Femur (tissue), 1 donor: Measurements from ENCODE around the gene CARD11.

ENCODE experiments used
- DNase-seq: peaks from one replicate; pipeline ENCODE4 v3.0.0-alpha.2; 2017

The CARD11 gene

GRCh38 chr7:3043544-3044371 lies at the start of gene CARD11:
Gene CARD11 (minus strand): TSS chr7:3043867. CDS start chr7:2958506, 85,361 bp downstream.
- DNase-seq: no peak

GRCh38 chr7:3092468-3092867 lies 48.8 kb upstream of the CARD11 start:
- DNase-seq: peak; percentile 55

DNA sequence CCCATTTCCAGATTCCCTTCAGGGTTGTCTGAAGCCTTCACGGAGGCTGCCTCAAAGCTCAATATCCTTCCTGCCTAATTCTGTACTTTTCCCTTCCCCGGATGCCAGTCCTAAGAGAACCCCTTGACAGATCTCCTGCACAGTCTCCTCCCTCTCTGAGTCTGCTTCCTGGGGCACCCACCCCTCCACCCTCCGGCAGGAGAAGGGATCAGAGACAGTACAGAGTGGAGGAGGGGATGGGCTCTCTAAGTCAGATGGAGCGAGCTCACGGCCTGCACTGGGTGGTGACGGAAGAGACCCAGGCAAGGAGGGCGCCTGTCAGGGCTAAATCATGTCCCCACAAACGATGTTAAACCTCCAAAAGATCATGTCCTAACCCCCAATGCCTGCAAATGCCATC lies 48.0 kb upstream of the CARD11 start:
- DNase-seq: no peak

- DNase-seq: no peak
Measured at GRCh38 chr7:3089493-3089892, 45.8 kb upstream of the CARD11 start.

DNA sequence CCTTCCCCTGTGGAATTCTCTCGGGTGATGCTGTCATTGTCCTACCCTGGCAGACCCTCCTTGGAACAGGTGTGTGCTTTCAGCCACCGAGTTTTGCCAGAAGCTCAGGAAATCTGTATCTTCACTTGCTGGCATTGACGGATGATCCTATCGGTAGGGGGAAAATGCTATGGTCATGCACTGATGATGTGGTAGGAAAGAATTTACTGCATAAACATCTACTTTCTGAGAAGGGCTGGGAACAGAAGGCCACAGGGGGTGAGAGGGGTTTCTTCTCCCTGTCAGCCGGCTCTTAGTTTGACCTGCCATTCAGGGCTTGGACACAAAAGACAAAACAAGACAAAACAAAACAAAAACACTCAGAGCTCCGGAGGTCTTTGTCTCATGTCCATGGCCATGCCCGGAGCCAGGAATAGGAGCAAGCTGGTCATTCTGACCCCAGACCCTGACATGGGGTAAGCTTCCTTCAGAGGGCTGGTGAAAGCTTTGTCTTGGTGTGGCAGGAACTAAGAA lies 43.6 kb upstream of the CARD11 start:
- DNase-seq: no peak

DNA sequence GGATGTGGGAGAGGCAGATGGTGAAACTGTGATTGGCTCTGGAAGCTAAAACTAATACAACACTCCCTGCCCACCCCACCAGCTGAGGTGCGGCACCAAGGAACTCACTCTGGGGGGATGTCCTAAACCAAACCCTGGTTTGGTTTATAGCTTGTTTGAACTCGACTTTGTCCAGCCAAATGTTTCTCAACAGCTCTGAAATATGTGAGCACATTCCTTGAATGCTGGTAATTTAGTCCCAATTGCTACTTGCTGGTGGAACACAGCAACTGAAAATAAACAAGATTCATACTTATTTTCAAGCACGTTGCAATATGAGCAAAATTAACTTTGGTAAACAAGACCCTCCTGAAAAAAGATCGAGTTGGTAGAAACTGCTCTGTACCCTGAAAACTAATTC lies 39.7 kb upstream of the CARD11 start:
- no peak for DNase-seq

DNA sequence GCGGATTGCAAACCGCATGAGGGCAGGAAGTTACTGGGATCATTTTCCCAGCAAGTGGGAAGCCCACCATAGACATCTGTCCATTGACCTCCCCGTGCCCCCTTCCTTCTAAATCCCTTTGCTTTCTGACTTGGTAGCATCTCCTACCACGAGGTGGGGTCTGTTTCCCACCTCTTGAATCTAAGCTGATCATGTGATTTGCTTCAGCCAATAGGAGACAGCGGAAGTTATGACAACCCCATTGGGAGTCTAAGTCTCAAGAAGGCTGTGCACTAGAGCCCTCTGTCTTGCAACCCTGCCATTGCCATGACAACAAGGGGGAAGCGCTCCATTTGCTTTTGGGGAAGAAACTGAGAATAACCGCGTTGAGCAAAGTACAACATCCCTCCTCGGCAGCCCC lies 39.2 kb upstream of the CARD11 start:
- DNase-seq: no peak

DNA sequence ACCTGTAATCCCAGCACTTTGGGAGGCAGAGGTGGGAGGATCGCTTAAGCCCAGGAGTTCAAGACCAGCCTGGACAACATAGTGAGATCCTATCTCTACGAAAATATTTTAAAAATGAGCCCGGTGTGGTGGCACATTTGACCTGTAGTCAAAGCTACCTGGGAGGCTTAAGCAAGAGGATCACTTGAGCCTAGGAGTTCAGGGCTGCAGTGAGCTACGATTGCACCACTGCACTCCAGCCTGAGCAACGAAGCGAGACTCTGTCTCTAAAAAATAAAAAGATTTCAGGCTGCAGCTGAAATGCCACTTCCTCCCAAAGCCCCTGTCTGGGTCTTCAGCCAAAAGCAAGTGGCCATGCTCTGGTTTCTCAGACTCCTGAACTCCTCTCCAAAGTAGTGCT lies 38.7 kb upstream of the CARD11 start:
- DNase-seq: no peak

DNA sequence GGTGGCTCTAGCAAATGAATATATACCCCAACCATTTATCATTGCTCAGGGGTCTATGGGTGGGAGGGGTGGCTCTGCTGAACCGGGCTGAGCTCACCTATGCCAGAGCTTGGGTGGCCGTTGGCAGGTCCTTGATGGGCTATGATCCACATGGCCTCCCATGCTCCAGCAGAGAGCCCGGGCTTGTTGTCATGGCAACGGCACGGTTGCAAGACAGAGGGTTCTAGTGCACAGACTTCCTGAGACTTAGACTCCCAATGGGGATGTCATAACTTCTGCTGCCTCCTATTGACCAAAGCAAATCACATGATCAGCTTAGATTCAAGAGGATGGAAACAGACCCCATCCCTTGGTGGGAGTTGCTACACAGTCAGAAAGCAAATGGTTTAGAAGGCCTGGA lies 36.4 kb upstream of the CARD11 start:
- DNase-seq: no peak

- no peak for DNase-seq
Measured at GRCh38 chr7:3078514-3078913, 34.8 kb upstream of the CARD11 start.

DNA sequence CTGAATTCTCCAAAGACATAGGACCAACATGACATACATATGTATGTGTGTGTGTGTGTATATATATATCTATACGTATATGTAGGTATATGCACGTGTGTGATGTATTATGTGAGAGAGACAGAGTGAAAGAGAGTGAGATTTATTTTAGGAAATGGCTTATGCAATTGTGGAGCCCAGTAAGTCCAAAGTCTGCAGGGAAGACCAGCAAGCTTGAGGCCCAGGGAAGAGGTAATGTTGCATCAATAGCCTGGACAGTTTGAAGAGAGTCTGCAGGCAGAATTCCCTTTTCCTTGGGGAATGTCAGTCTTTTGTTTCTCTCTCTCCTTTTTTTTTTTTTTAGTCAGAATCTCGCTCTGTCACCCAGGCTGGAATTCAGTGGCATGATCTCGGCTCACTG lies 33.0 kb upstream of the CARD11 start:
- no peak for DNase-seq

DNA sequence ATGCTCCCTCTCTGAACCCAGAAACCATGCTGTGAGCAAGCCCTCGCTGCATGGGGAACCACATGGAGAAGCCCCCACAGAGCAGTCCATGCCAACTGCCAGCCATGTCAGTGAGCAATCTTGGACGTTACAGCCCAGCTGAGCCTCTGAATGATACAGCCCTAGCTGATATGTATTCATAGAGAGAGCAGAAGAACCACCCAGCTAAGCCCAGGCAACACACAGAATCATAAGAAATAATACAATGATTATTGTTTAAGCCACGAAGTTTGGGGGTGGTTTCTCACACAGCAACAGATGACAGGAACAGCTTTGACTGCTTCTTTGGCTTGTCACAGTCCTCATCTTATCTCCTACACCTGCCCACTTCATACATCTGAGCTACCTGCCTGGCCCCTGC lies 32.5 kb upstream of the CARD11 start:
- DNase-seq: no peak

DNA sequence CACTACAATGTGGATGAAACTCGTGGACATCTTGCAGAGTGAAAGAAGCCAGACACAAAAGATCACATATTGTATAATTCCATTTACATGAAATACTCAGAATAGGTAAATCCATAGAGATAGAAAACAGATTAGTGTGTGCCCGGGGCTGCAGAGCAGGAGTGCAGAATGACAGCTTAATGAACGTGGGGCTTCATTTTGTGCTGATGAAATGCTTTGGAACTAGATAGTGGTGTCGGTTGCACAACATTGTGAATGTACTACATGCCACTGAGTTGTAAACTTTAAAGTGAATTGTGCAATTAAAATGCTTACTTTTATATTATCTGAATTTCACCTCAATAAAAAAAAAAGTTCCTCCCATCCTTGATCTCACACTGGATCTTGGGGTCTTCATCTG lies 31.8 kb upstream of the CARD11 start:
- no peak for DNase-seq

GRCh38 chr7:3074459-3074821 lies 30.8 kb upstream of the CARD11 start:
- no peak for DNase-seq

DNA sequence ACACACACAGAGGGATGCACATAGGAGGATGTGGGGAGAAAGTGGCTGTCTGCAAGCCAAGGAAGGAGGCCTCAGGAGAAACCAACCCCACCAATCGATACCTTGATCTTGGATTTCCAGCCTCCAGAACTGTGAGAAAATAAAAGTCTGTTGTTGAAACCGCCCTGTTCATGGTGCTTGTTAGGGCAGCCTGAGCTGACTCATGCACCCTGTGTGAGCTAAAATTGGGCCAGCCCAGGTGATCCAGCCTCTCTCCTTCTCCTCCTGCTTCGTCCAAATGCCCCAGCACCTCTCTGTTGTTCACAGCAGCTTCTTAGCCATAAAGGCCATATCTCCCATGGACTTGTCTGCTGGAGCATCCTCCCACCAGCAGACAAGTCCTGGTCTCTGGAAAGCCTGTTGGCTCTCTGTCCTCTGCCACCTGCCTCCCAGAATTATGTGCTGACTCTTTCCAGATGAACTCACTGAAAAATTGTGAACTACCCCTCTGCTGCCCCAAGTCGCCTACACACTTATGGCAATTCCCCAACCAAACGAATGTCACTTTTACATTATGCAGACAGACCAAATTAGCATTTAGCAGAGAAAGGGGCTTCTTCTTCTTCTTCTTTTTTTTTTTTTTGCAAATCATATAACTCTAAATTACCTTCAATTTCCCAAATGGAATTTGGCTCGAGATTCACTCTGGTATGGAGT lies 30.2 kb upstream of the CARD11 start:
- no peak for DNase-seq

DNA sequence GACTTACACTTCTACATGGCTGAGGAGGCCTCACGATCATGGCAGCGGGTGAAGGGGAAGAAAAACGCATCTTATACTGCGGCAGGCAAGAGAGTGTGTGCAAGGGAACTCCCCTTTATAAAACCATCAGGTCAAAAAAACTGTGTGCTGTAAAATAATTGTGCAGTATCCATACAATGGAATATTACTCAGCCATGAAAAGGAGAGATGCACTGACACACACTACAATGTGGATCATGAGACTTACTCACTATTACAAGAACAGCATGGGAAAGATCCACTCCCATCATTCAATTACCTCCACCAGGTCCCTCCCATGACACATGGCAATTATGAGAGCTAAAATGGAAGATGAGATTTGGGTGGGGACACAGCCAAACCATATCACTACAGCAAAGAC lies 27.2 kb upstream of the CARD11 start:
- no peak for DNase-seq

GRCh38 chr7:3069771-3070449 lies 26.2 kb upstream of the CARD11 start:
- DNase-seq: no peak

DNA sequence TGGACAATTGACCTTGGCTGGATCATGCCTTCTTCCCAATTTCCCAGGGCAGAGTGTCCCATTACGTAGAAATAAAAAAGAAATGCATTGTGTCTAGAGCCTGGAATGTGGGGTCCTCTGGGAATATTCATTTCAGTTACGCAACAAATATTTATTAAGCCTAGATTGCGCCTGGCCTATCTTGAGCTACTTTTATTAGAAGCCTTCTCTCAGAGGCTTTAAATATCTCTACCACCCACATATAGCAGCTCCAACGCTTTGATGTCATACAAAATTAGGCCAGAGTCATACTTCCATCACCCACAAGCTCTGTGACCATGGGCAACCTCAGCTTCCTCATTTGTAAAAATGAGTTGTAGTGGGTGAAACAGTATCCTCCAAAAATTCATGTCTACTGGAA lies 24.9 kb upstream of the CARD11 start:
- DNase-seq: no peak

GRCh38 chr7:3067606-3068380 lies 24.1 kb upstream of the CARD11 start:
- no peak for DNase-seq

DNA sequence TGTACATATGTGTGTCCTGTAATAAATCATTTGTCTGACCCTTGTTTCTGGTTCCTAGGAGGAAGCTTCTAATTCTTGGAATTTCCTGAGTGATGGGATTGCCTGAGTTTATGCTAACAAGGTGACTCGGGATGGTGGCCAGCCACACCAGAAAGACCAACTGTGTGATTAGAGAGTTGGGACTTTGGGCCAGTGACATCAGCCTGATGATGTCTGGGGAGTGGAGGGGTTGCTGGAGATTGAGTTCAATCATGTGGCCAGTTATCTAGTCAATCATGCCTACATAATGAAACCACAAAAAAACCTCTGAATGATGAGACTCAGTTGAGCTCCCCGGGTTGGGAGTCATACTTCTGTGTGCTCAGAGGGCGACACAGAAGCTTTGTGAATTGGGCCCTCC lies 23.5 kb upstream of the CARD11 start:
- no peak for DNase-seq

DNA sequence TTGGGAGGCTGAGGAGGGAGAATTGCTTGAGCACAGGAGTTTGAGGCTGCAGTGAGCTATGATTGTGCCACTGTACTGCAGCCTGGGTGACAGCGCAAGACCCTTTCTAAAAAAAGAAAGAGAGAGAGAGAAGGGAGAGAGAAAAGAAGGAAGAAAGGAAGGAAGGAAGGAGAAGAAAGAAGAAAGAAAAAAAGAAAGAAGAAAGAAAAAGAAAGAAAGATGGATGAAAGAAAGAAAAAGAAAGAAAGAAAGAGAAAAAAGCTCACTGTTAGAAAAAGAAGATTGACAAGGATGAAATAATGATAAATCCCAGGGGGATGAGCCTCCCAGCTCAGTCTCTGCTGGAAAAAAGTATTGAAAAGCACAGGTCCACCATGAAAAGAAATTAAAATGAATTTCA lies 22.8 kb upstream of the CARD11 start:
- DNase-seq: no peak

DNA sequence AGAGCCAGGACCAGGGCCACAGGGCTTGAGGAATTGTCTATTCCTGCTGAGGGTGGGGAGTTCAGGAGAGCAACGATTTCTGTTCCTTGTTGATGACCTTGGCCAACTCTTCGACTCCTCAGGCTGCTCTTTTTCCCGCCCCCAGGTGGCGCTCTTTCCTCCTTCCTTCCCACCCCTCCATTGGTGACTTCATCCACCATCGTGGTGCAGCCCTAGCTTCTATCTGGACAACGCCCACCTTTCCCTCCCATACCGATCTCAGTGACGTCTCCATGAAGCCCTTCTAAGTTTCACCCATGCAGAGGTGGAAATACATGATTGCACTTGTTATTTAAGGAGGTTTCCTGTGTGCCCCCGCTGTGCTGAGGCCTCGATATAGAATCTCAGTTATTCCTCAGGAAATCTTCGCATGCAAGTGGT lies 22.1 kb upstream of the CARD11 start:
- DNase-seq: no peak

- no peak for DNase-seq
Measured at GRCh38 chr7:3064067-3064466, 20.4 kb upstream of the CARD11 start.
